SK-N-MC (cell line): Measurements from ENCODE around the gene KIAA1958.

Experiments
- EZH2 ChIP-seq: fragments of 200-600 bp; sonication (generic); IDR thresholded peaks from one replicate; pipeline ENCODE4 v1.6.1; 2017; ENCODE audit warnings: antibody characterized with exemption
- FOXP2 ChIP-seq: optimal IDR thresholded peaks from 2 replicates; pipeline ENCODE3; 2011; ENCODE audit warnings: mild to moderate bottlenecking, moderate library complexity; ENCODE audit not compliant: insufficient read depth; ENCODE audit errors: extremely low read length, control extremely low read depth
- POLR2AphosphoS5 ChIP-seq: IDR thresholded peaks from 2 replicates; pipeline ENCODE4 v1.6.1; 2012; ENCODE audit warnings: mild to moderate bottlenecking, low read depth, low read length, borderline replicate concordance

DNA sequence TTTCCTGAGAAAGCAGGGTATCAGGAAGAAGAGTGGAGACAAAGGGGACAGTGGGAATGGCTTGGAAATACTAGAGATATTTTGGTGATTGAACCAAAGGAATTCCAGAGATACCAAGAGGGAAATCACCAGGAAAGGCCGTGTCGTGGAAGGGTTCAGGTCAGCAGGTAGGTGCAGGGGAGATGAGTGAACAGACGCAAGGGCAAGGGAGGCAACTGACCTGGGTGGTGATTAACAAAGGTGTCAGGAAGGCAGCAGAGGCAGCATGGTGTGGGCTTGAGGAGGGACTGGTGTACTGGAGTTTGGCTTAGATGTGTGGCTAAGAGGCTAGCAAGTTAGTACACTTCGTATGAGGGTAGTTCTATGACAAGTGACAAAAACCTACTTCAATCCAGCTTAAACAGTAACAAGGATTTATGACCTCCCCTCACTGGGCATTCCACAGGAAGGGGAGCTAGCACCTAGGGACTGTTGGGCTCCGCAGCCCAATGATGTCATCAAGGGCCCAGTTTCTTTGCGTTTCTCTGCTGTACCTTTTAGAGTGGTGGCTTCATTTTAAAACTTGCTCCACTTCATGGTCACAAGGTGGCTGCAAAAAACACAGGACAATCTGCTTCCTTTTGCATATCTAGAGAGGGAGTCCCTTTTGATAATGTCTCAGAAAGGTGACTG lies 194.2 kb downstream of the KIAA1958 start:
- TF ChIP-seq EZH2 (no peak), FOXP2 (no peak), POLR2AphosphoS5 (no peak)
